MM.1S (cell line): ENCODE data around the gene ZNF471.

Experiments used
- DNase-seq: peaks from one replicate; pipeline ENCODE4 v3.0.0-alpha.2; 2015
- H2AFZ ChIP-seq: fragments of 300-600 bp; sonication (generic); 2 replicates; pipeline ENCODE4 v1.6.0; 2016; ENCODE audit warnings: antibody characterized with exemption, low read length
- H3F3A ChIP-seq: fragments of 300-600 bp; sonication (generic); 2 replicates; pipeline ENCODE4 v1.6.1; 2016; ENCODE audit warnings: mild to moderate bottlenecking, antibody characterized with exemption, low read length, moderate library complexity, mixed read lengths; ENCODE audit not compliant: insufficient read depth
- H3K27ac ChIP-seq: fragments of 300-600 bp; sonication (generic); 2 replicates; pipeline ENCODE4 v1.5.1; 2016; ENCODE audit warnings: mild to moderate bottlenecking, low read length
- H3K27me3 ChIP-seq: fragments of 300-600 bp; sonication (generic); replicated peaks from 2 replicates; pipeline ENCODE4 v1.6.0; 2016; ENCODE audit warnings: low read length; ENCODE audit not compliant: insufficient read depth
- H3K36me3 ChIP-seq: fragments of 300-600 bp; sonication (generic); replicated peaks from 2 replicates; pipeline ENCODE4 v1.6.1; 2016; ENCODE audit warnings: mild to moderate bottlenecking, low read length, mixed read lengths; ENCODE audit not compliant: insufficient read depth
- H3K4me1 ChIP-seq: fragments of 300-600 bp; sonication (generic); 2 replicates; pipeline ENCODE4 v1.6.1; 2016; ENCODE audit warnings: low read length, mixed read lengths
- H3K4me2 ChIP-seq: fragments of 300-600 bp; sonication (generic); 2 replicates; pipeline ENCODE4 v1.6.0; 2016; ENCODE audit warnings: low read depth, low read length
- H3K4me3 ChIP-seq: fragments of 300-600 bp; sonication (generic); 2 replicates; pipeline ENCODE4 v1.5.1; 2016; ENCODE audit warnings: low read length, mixed read lengths
- H3K79me2 ChIP-seq: fragments of 300-600 bp; sonication (generic); 2 replicates; pipeline ENCODE4 v1.6.1; 2016; ENCODE audit warnings: mixed run types, low read length, mixed read lengths
- H3K9ac ChIP-seq: fragments of 300-600 bp; sonication (generic); 2 replicates; pipeline ENCODE4 v1.6.1; 2016; ENCODE audit warnings: low read length, mixed read lengths
- H3K9me2 ChIP-seq: fragments of 300-600 bp; sonication (generic); replicated peaks from 2 replicates; pipeline ENCODE4 v1.6.1; 2016; ENCODE audit warnings: mild to moderate bottlenecking, low read length, mixed read lengths; ENCODE audit not compliant: insufficient read depth
- H3K9me3 ChIP-seq: fragments of 300-600 bp; sonication (generic); replicated peaks from 2 replicates; pipeline ENCODE4 v1.6.1; 2016; ENCODE audit warnings: mild to moderate bottlenecking, low read length, mixed read lengths; ENCODE audit not compliant: insufficient read depth
- H4K20me1 ChIP-seq: fragments of 300-600 bp; sonication (generic); 2 replicates; pipeline ENCODE4 v1.6.1; 2016; ENCODE audit warnings: mild to moderate bottlenecking, low read length, moderate library complexity, mixed read lengths; ENCODE audit not compliant: insufficient read depth
- CTCF ChIP-seq: fragments of 300-600 bp; sonication (generic); IDR thresholded peaks from 2 replicates; pipeline ENCODE4 v1.5.1; 2016; ENCODE audit warnings: antibody characterized with exemption, low read length, mixed read lengths
- EZH2 ChIP-seq: fragments of 300-600 bp; sonication (generic); optimal IDR thresholded peaks from 2 replicates; pipeline ENCODE3; 2017; ENCODE audit warnings: low read depth, mild to moderate bottlenecking, antibody characterized with exemption, low read length, mixed read lengths
- EZH2phosphoT487 ChIP-seq: fragments of 300-600 bp; sonication (generic); IDR thresholded peaks from 2 replicates; pipeline ENCODE4 v1.6.1; 2018; ENCODE audit warnings: antibody characterized with exemption, low read length

The ZNF471 gene

GRCh38 chr19:56572589-56572988, 64.9 kb downstream of the ZNF471 start:
- Histone ChIP-seq H3F3A (no peaks in the 10 kb centered on the region), H3K9ac (no peak overlapping the region), H3K27me3 (peaks cover 3% of the 10 kb centered on the region; the same call in 1 of the 2 replicates), H3K9me2 (no peaks in the 10 kb centered on the region), H3K4me3 (no peak overlapping the region), H4K20me1 (no peaks in the 10 kb centered on the region), H3K9me3 (no peaks in the 10 kb centered on the region; the same call in 1 of the 2 replicates), H3K36me3 (no peaks in the 10 kb centered on the region), H3K4me2 (no peak overlapping the region), H3K79me2 (no peaks in the 10 kb centered on the region), H3K27ac (no peak overlapping the region), H3K4me1 (no peaks in the 10 kb centered on the region), H2AFZ (no peak overlapping the region)
- no peak for DNase-seq
- no peak for TF ChIP-seq EZH2
- TF ChIP-seq EZH2phosphoT487 = no peak
- TF ChIP-seq CTCF = no peak

- H3K4me3 ChIP-seq = no peak overlapping the region
Measured at GRCh38 chr19:56573914-56574313, 66.3 kb downstream of the ZNF471 start.

GRCh38 chr19:56577719-56578602, 70.3 kb downstream of the ZNF471 start:
- Histone ChIP-seq H3K9me2 (no peaks in the 10 kb centered on the region), H3K4me2 (no peak overlapping the region), H3K9me3 (no peaks in the 10 kb centered on the region; the same call in 1 of the 2 replicates), H3K4me1 (no peaks in the 10 kb centered on the region), H3K36me3 (no peaks in the 10 kb centered on the region), H3K27ac (no peak overlapping the region), H4K20me1 (no peaks in the 10 kb centered on the region), H3K4me3 (no peak overlapping the region), H2AFZ (no peak overlapping the region), H3K27me3 (peaks cover 3% of the 10 kb centered on the region; the same call in 1 of the 2 replicates), H3F3A (no peaks in the 10 kb centered on the region), H3K9ac (no peak overlapping the region), H3K79me2 (no peaks in the 10 kb centered on the region)
- TF ChIP-seq EZH2 (no peak), CTCF (no peak), EZH2phosphoT487 (no peak)
- DNase-seq = no peak

More at GRCh38 chr19:56573914-56574313, 66.3 kb downstream of the ZNF471 start:
- H2AFZ ChIP-seq = no peak overlapping the region
- no peaks in the 10 kb centered on the region for H3K9me2 ChIP-seq
- no peaks in the 10 kb centered on the region for H4K20me1 ChIP-seq
- H3K4me2 ChIP-seq = no peak overlapping the region
- no peaks in the 10 kb centered on the region; the same call in 1 of the 2 replicates for H3K9me3 ChIP-seq
- H3K27ac ChIP-seq = no peak overlapping the region
- H3K36me3 ChIP-seq = no peaks in the 10 kb centered on the region
- peaks cover 3% of the 10 kb centered on the region; the same call in 1 of the 2 replicates for H3K27me3 ChIP-seq
- no peaks in the 10 kb centered on the region for H3F3A ChIP-seq
- no peaks in the 10 kb centered on the region for H3K79me2 ChIP-seq
- DNase-seq = no peak
- no peak overlapping the region for H3K9ac ChIP-seq
- H3K4me1 ChIP-seq = no peaks in the 10 kb centered on the region
- TF ChIP-seq EZH2phosphoT487 (no peak), EZH2 (no peak), CTCF (no peak)
